ENCODE data around the gene HOXC6. TPM values are rescaled to one million over a fixed set of nuclear protein-coding genes. Genes with fewer than 3 reads are reported as not detected.

The HOXC6 gene
- total and polyA plus RNA-seq, 4 donors = 0.18 to 0.71 (median 0.35) TPM

DNA sequence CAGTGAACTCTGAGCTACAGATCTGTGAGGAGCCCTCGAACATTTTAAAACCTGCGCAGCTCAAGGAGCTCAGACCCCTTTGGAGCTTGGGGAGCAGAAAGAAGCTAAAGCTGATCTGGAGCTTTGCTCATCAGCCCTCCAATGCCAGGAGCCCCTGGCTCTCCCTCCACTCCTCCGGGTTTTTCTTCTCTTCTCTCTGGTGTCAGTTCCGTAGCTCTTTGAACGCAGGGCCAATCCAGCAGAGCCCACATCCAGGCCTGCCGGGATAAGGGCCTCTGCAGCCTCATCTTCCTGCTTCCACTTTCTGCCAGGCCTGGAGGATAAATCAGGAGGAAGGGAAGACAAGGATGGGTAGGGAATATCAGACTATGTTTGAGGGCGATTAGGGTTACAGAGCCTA, 31.4 kb downstream of the HOXC6 start:
- H3K27ac ChIP-seq (ENCODE audit: low read depth in 1 of 2, low read length in 1 of 2) = no peak overlapping the region
- no peak overlapping the region for H3K4me3 ChIP-seq
- 33 to 44% methylated on average over 7 of the region's 7 CpGs for WGBS, 2 donors
- DNase-seq (no peak), ATAC-seq (ENCODE audit: insufficient read depth, low FRiP score) (no peak)
- peaks cover 0 to 3% (median 0%) of the 10 kb centered on the region in 4 donors for H3K9me3 ChIP-seq (ENCODE audit: control insufficient read depth in 4 of 4, insufficient read depth in 3 of 4, low read length in 3 of 4)
- H3K27me3 ChIP-seq (ENCODE audit: control insufficient read depth in 3 of 3, insufficient read depth in 3 of 3, low read length in 2 of 3) = peaks cover 0 to 76% (median 35%) of the 10 kb centered on the region in 3 donors
- no peak for TF ChIP-seq CTCF (IDR thresholded peaks at IDR 0.05; ENCODE audit: control extremely low read depth, extremely low read depth)
- H3K9ac ChIP-seq (ENCODE audit: insufficient read depth in 1 of 2, low read length in 2 of 2) = no peak overlapping the region
- peaks cover 0 to 35% (median 3%) of the 10 kb centered on the region in 5 donors for H3K4me1 ChIP-seq (ENCODE audit: control insufficient read depth in 5 of 5, insufficient read depth in 5 of 5, low read length in 5 of 5)
- no peaks in the 10 kb centered on the region for H3K36me3 ChIP-seq (ENCODE audit: control insufficient read depth in 4 of 4, insufficient read depth in 4 of 4, low read length in 4 of 4)

DNA sequence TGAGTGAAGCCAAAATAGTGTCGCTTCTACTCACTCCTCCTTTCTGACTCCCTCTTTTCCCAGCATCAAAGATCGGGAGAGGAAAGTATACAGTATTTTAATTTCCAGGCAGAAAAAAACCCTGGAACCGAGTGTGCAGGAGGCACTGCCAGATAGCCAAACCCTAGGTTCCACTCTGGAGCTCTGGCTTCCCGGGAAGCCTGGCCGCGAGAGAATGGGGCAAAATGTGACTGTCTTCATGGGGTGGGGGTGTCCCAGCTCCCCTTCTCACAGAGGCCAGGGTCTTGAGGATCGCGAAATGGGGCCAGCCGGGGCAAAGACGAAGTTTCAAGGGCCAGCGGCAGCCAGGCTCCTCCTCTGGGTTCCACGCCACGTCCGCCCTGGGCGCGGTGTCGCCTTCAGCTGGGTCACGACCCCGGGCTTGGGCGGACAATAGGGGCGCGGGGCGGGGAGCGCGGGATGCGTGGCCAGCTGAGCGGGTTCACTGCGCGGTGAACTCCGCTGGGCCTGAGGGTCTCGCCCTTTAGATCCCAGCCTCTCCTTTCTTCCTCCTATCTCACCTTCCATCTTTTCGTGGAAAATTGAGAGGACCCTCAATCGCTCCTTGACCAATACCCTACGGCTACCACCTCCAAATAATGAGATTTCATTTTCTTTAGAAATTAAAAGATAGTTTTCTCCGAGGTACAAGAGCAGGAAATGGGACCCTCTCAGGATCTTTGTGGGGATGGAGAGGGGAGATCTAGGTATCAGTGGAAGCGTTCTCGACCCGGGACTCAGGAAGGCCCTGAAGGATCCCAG, 32.1 kb downstream of the HOXC6 start:
- ATAC-seq (ENCODE audit: insufficient read depth, low FRiP score) (no peak), DNase-seq (no peak)
- H3K4me3 ChIP-seq = no peak overlapping the region
- peaks cover 0 to 73% (median 30%) of the 10 kb centered on the region in 3 donors for H3K27me3 ChIP-seq (ENCODE audit: control insufficient read depth in 3 of 3, insufficient read depth in 3 of 3, low read length in 2 of 3)
- TF ChIP-seq CTCF (IDR thresholded peaks at IDR 0.05; ENCODE audit: control extremely low read depth, extremely low read depth) = no peak
- H3K36me3 ChIP-seq (ENCODE audit: control insufficient read depth in 4 of 4, insufficient read depth in 4 of 4, low read length in 4 of 4) = no peaks in the 10 kb centered on the region
- H3K4me1 ChIP-seq (ENCODE audit: control insufficient read depth in 5 of 5, insufficient read depth in 5 of 5, low read length in 5 of 5) = peaks cover 0 to 34% (median 3%) of the 10 kb centered on the region in 5 donors
- H3K9ac ChIP-seq (ENCODE audit: insufficient read depth in 1 of 2, low read length in 2 of 2) = no peak overlapping the region
- 30 to 40% methylated on average over 36 to 38 of the region's 38 CpGs for WGBS, 2 donors
- H3K9me3 ChIP-seq (ENCODE audit: control insufficient read depth in 4 of 4, insufficient read depth in 3 of 4, low read length in 3 of 4) = peaks cover 0 to 3% (median 0%) of the 10 kb centered on the region in 4 donors
- H3K27ac ChIP-seq (ENCODE audit: low read depth in 1 of 2, low read length in 1 of 2) = no peak overlapping the region

DNA sequence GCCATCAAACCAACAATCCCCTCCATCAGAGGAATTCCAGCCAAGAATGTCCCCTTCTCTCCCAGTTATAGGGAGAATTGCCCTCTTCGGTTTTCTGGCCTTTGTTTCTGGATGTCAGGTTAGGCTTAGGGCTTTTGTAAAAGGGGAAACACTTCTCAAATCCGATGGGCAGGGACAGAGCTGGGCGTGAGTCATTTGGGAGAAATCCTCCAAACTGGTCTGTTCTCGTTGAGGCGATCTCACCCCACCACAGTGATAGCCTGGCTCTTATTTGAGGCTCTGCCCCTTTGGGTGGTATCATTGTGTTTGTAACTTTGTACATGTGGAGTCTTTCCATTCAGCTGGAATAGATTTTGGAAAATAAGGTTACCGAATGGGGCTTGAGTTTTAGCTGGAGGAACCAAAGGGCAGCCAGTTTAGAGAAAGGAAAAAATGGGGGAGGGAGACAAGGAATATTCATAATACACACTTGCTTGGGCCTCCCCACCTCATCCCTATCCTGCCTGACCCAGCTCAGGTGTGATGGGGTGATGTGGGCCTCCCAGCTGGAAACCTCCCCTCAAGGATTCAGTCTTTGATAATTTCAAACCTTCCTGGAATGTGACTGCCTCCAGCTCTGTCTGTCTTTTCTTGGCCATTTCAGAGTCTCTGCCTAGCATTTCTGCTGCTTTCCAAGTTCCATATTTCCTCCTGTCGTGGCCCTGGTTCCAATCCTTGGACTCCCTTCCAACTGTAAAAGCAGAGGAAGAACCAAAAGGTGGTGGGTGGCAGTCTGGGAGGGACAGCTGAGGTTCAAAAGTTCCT, 32.9 kb downstream of the HOXC6 start:
- ATAC-seq (ENCODE audit: insufficient read depth, low FRiP score) (no peak), DNase-seq (no peak)
- H3K9me3 ChIP-seq (ENCODE audit: control insufficient read depth in 4 of 4, insufficient read depth in 3 of 4, low read length in 3 of 4) = peaks cover 0 to 3% (median 0%) of the 10 kb centered on the region in 4 donors
- peaks cover 0 to 72% (median 26%) of the 10 kb centered on the region in 3 donors for H3K27me3 ChIP-seq (ENCODE audit: control insufficient read depth in 3 of 3, insufficient read depth in 3 of 3, low read length in 2 of 3)
- H3K4me3 ChIP-seq = no peak overlapping the region
- no peak overlapping the region for H3K27ac ChIP-seq (ENCODE audit: low read depth in 1 of 2, low read length in 1 of 2)
- 48 to 55% methylated on average over 7 of the region's 7 CpGs for WGBS, 2 donors
- peaks cover 0 to 26% (median 0%) of the 10 kb centered on the region in 5 donors for H3K4me1 ChIP-seq (ENCODE audit: control insufficient read depth in 5 of 5, insufficient read depth in 5 of 5, low read length in 5 of 5)
- no peaks in the 10 kb centered on the region for H3K36me3 ChIP-seq (ENCODE audit: control insufficient read depth in 4 of 4, insufficient read depth in 4 of 4, low read length in 4 of 4)
- H3K9ac ChIP-seq (ENCODE audit: insufficient read depth in 1 of 2, low read length in 2 of 2) = no peak overlapping the region
- no peak for TF ChIP-seq CTCF (IDR thresholded peaks at IDR 0.05; ENCODE audit: control extremely low read depth, extremely low read depth)
